HCT116 (cell line): Measurements from ENCODE around the gene KLHDC7A. TPM values are rescaled to one million over a fixed set of nuclear protein-coding genes. Genes with fewer than 3 reads are reported as not detected.
"Not testable (repeated sequence)": the region's sequence is repeated elsewhere in the genome, so short reads cannot be mapped to it uniquely, and the experiment has no call there.

Experiments
- ATAC-seq: fragments of 200-7000 bp; cut with Tn5 transposase; 2 replicates; pipeline ENCODE4 v1.9.1; 2020; ENCODE audit warnings: mild to moderate bottlenecking, moderate library complexity
- BruUV-seq: library from RNA; stranded (reverse); fragments of 400-500 nt; replicated peaks from 2 replicates; lab custom pipeline; 2021; lab: Mats Ljungman, UMichigan
- CTCF ChIA-PET: fragments of 300-600 bp; sonication (Branson Sonifier 250); formaldehyde crosslinking; loops from one replicate; lab custom pipeline; 2021; ENCODE audit warnings: antibody characterized with exemption; lab: Charles Lee
- POLR2A ChIA-PET: fragments of 300-600, 350-600 bp; sonication (Branson Sonifier 250); formaldehyde crosslinking; loops from one replicate; lab custom pipeline; 2021; ENCODE audit warnings: antibody characterized with exemption; lab: Charles Lee
- RAD21 ChIA-PET, 2 experiments: fragments of 300-600 bp; sonication (Branson Sonifier 250); formaldehyde crosslinking; loops; one replicate each; lab custom pipeline; 2023; ENCODE audit warnings: low total read pairs in 2 of 2; ENCODE audit not compliant: uncharacterized antibody in 2 of 2, unreplicated experiment in 2 of 2, low non-redundant PET in 1 of 2; lab: Charles Lee
- DNase-seq: peaks from one replicate; pipeline ENCODE4 v3.0.0-alpha.2; 2010; ENCODE audit warnings: low read depth, low spot score
- H2AFZ ChIP-seq: fragments of 200-600 bp; shearing (Covaris generic), sonication (generic); 2 replicates; pipeline ENCODE4 v1.6.1; 2017; ENCODE audit warnings: low read depth, mixed run types, mixed read lengths, antibody characterized with exemption, low read length; ENCODE audit not compliant: poor library complexity, severe bottlenecking
- H3K27ac ChIP-seq: 2 replicates; pipeline ENCODE4 v1.5.1; 2012; ENCODE audit warnings: low read depth, low read length
- H3K27me3 ChIP-seq: fragments of 200-600 bp; sonication (generic); 2 replicates; pipeline ENCODE4 v1.6.1; 2016; ENCODE audit warnings: mixed run types, low read length, mixed read lengths; ENCODE audit not compliant: insufficient read depth
- H3K36me3 ChIP-seq, 2 experiments: fragments of 200-500 bp in 1 of 2; fragments of 200-600 bp in 1 of 2; sonication (Bioruptor generic) in 1 of 2; sonication (generic) in 1 of 2; 2 replicates each; pipeline versions ENCODE4 v1.5.1 to v1.6.1; 2014 to 2016; ENCODE audit warnings: low read length in 2 of 2, inconsistent platforms in 1 of 2, mixed read lengths in 1 of 2, mixed run types in 1 of 2; ENCODE audit not compliant: insufficient read depth in 2 of 2, control insufficient read depth in 1 of 2
- H3K4me1 ChIP-seq, 2 experiments: fragments of 200-600 bp in 1 of 2; sonication (generic) in 1 of 2; 2 replicates each; pipeline versions ENCODE4 v1.5.1 to v1.6.1; 2012 to 2017; ENCODE audit warnings: low read length in 2 of 2, inconsistent platforms in 1 of 2, mild to moderate bottlenecking in 1 of 2, mixed read lengths in 1 of 2, mixed run types in 1 of 2, moderate library complexity in 1 of 2; ENCODE audit not compliant: insufficient read depth in 2 of 2, control insufficient read depth in 1 of 2
- H3K4me2 ChIP-seq: fragments of 200-600 bp; sonication (generic); 2 replicates; pipeline ENCODE4 v1.6.1; 2017; ENCODE audit warnings: mixed run types, low read length, mixed read lengths
- H3K4me3 ChIP-seq, 2 experiments: fragments of 200-600 bp in 1 of 2; sonication (generic) in 1 of 2; replicated peaks in 1 of 2; 2 replicates each; pipeline ENCODE4 v1.5.1; 2011 to 2016; ENCODE audit warnings: low read length in 2 of 2, control low read depth in 1 of 2, low read depth in 1 of 2, mild to moderate bottlenecking in 1 of 2, mixed read lengths in 1 of 2, mixed run types in 1 of 2
- H3K79me2 ChIP-seq: fragments of 200-600 bp; sonication (generic); 2 replicates; pipeline ENCODE4 v1.6.1; 2017; ENCODE audit warnings: mild to moderate bottlenecking, mixed run types, low read length, moderate library complexity, mixed read lengths; ENCODE audit not compliant: insufficient read depth
- H3K9ac ChIP-seq: fragments of 200-600 bp; sonication (generic); 2 replicates; pipeline ENCODE4 v1.6.1; 2016; ENCODE audit warnings: low read length, mixed read lengths
- H3K9me2 ChIP-seq: fragments of 200-600 bp; sonication (generic), shearing (Covaris generic); 2 replicates; pipeline ENCODE4 v1.6.1; 2017; ENCODE audit warnings: mixed run types, mild to moderate bottlenecking, moderate library complexity; ENCODE audit not compliant: insufficient read depth
- H3K9me3 ChIP-seq, 2 experiments: fragments of 200-500 bp in 1 of 2; fragments of 200-600 bp in 1 of 2; sonication (Bioruptor generic) in 1 of 2; sonication (generic) in 1 of 2; 2 replicates each; pipeline ENCODE4 v1.6.1; 2014 to 2017; ENCODE audit warnings: low read length in 2 of 2, mixed read lengths in 2 of 2, inconsistent platforms in 1 of 2, low read depth in 1 of 2, mild to moderate bottlenecking in 1 of 2, mixed run types in 1 of 2, moderate library complexity in 1 of 2; ENCODE audit not compliant: control insufficient read depth in 1 of 2, insufficient read depth in 1 of 2
- H4K20me1 ChIP-seq: fragments of 200-600 bp; sonication (generic), shearing (Covaris generic); 2 replicates; pipeline ENCODE4 v1.6.1; 2017; ENCODE audit warnings: mixed run types, mild to moderate bottlenecking, moderate library complexity; ENCODE audit not compliant: insufficient read depth
- SIN3A ChIP-seq: IDR thresholded peaks from 2 replicates; pipeline ENCODE4 v1.6.1; 2012; ENCODE audit warnings: low read depth
- ZBTB33 ChIP-seq: IDR thresholded peaks from 2 replicates; pipeline ENCODE4 v1.6.1; 2011; ENCODE audit warnings: mild to moderate bottlenecking, low read length, moderate library complexity; ENCODE audit not compliant: insufficient replicate concordance; ENCODE audit errors: extremely low read depth
- intact Hi-C: fragments of 100-400 bp; cut with micrococcal nuclease; formaldehyde crosslinking; loops from 2 replicates; pipeline ENCODE4 v1.10.0; 2022
- total RNA-seq: library from RNA; stranded (reverse); gene quantifications from one replicate; pipeline ENCODE4 v1.2.1, GENCODE V29; 2021; ENCODE audit not compliant: unreplicated experiment
- TF ChIP-seq, protein P1 (sequence below): IDR thresholded peaks from 2 replicates; pipeline ENCODE4 v1.6.1; 2012; ENCODE audit warnings: low read depth

KLHDC7A gene
- total RNA-seq, 1 experiment from 2014 or later: 0.30 TPM

DNA sequence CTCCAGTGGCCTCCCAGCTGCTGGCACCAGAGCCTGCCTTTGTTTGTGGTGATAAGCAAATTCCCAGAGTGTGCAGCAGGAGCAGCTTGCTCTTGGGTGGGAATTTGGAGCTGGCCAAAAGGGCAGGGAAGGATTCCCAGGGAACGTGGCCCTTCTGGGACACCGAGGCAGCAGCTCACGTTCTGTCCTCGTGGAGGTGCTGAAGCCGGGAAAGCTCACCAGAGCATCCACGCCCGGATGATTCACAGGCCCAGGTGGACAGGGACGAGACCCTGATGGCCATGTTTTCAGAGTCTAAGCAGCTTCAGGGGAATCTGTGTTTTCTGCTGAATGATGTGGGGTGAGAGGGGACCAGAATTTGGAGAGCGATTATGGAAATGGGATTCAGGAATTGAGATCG is 19.1 kb upstream of the KLHDC7A start (continued):
- TF ChIP-seq, protein P1, sequence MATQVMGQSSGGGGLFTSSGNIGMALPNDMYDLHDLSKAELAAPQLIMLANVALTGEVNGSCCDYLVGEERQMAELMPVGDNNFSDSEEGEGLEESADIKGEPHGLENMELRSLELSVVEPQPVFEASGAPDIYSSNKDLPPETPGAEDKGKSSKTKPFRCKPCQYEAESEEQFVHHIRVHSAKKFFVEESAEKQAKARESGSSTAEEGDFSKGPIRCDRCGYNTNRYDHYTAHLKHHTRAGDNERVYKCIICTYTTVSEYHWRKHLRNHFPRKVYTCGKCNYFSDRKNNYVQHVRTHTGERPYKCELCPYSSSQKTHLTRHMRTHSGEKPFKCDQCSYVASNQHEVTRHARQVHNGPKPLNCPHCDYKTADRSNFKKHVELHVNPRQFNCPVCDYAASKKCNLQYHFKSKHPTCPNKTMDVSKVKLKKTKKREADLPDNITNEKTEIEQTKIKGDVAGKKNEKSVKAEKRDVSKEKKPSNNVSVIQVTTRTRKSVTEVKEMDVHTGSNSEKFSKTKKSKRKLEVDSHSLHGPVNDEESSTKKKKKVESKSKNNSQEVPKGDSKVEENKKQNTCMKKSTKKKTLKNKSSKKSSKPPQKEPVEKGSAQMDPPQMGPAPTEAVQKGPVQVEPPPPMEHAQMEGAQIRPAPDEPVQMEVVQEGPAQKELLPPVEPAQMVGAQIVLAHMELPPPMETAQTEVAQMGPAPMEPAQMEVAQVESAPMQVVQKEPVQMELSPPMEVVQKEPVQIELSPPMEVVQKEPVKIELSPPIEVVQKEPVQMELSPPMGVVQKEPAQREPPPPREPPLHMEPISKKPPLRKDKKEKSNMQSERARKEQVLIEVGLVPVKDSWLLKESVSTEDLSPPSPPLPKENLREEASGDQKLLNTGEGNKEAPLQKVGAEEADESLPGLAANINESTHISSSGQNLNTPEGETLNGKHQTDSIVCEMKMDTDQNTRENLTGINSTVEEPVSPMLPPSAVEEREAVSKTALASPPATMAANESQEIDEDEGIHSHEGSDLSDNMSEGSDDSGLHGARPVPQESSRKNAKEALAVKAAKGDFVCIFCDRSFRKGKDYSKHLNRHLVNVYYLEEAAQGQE: no peak
- TF ChIP-seq SIN3A: no peak
- TF ChIP-seq ZBTB33: no peak
- TF ChIP-seq, all 23 proteins: peak for 0

DNA sequence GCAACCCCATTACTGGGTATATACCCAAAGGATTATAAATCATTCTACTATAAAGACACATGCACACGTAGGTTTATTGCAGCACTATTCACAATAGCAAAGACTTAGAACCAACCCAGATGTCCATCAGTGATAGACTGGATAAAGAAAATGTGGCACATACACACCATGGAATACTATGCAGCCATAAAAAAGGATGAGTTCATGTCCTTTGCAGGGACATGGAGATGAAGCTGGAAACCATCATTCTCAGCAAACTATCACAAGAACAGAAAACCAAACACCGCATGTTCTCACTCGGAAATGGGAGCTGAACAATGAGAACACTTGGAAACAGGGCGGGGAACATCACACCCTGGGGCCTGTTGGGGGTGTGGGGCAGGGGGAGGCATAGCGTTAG is 18.2 kb upstream of the KLHDC7A start:
- CTCF ChIA-PET, H3K9me2 ChIP-seq, H3K4me1 ChIP-seq, intact Hi-C loops, H3K9me3 ChIP-seq, H2AFZ ChIP-seq, RAD21 ChIA-PET, H3K4me3 ChIP-seq, H3K79me2 ChIP-seq, BruUV-seq, ATAC-seq, H3K27ac ChIP-seq, POLR2A ChIA-PET, H3K36me3 ChIP-seq, H3K9ac ChIP-seq, DNase-seq, H4K20me1 ChIP-seq, H3K4me2 ChIP-seq: not testable (repeated sequence)
- peaks cover 34% of the 10 kb centered on the region for H3K27me3 ChIP-seq
